ENCODE results near the gene PTGER3.
"Not testable (repeated sequence)": the region's sequence is repeated elsewhere in the genome, so short reads cannot be mapped to it uniquely, and the experiment has no call there.

PTGER3 gene

DNA sequence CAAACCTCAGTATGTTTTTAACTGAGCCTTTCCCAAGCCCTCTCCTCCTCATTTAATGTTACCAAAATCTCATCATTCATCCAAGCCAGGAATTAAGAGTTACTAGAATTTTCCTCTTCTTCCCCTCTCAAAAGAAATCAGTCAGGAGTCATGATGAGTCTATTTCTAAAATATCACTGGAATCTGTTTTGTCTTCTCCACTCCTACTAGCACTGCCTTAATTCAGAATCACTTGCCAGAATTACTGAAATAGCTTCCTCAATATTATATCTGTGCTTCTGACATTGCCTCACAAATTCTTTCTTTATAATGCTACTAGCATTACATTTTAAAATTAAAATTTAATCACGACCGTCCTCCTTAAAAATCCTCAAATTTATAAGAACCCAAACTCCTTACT, 106.1 kb downstream of the PTGER3 start:
- no peak for DNase-seq

DNA sequence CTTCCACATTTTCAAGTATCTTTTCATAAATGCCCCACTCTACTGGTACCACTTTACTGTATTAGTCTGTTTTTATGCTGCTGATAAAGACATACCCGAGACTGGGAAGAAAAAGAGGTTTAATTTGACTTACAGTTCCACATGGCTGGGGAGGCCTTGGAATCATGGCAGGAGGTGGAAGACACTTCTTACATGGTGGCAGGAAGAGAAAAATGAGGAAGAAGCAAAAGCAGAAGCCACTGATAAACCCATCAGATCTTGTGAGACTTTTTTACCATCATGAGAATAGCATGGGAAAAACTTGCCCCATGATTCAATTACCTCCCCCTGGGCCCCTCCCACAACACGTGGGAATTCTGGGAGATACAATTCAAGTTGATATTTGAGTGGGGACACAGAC, 107.2 kb downstream of the PTGER3 start:
- DNase-seq = not testable (repeated sequence)

DNA sequence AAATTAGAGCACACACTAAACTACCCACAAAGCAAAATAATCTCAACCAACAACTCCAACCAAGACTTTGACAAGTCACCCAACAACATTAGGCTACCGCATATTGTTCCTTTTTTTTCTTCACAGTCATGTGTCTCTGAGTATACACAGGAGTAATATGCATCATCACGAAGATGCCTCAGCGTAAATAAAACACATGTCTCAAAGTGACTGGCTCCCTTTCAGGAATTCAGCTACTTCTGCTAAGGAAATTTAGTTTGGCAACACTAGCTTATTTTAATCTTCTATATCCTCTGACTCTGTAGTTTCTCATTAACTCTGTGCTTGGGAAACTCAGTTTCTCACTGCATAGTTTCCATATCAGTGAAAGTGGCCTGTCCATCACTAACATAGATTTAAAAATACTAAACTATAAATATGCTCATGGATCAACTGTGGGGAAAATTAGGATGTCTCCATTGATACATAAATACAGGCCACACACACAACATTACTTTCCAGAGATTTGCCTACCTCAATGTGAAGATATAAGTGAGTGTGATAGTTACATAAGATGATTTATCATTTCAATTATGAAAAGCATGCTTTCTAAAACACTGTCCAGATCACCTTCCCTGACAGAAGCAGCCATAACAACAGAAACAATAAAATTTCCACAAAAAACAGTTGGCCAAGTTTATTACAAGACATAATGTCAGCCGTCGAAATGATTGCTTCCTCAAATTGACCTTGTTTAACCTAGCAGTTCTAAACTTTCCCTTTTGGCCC, 113.2 kb downstream of the PTGER3 start:
- DNase-seq = no peak

DNA sequence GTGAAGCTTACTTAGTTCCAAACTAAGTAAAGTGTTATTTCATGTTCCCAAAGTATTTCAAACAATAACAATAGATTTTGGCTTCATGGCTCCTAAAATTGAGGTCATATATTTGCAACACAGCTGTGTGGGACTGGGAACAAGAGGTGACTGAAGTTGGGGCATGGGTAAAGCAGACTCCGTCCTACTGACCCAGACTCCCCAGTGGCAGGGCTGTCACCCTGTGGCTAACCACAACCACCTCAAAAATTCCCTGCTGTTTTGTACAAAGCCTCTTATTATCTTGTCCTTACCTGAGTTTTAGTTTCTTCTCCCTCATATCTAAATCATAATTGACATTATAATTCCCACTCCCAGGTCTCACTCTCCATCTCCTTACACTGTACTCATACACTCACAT, 117.6 kb downstream of the PTGER3 start:
- no peak for DNase-seq

DNA sequence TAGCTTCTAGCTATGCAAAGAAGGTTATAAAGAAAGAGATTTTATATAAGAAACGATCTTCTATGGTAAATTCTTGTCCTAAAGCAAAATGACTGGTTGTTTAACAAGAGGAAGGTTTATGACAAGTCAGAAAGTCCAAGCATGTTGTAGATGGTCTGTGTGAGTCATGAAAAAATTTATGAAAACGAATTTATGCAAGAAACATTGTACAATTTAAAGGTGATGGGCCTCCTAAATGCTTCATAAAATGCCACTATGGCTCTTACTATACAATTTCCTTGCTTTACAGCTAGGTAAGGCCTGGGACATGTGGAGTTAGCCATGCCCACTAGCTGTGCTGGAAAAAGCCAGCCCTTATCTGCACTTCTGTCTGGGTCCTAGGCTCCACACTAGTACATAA, 125.4 kb downstream of the PTGER3 start:
- no peak for DNase-seq

Data from stimulated activated CD4-positive, alpha-beta T cell treated with anti-CD3 and anti-CD28 coated beads, Interleukin-15, amount 100 ng/mL, for 24 hours (primary cell).